Neuronal stem cell (in vitro differentiated cells): Measurements from ENCODE around the gene PPP6R3.
"Not testable (repeated sequence)": the region's sequence is repeated elsewhere in the genome, so short reads cannot be mapped to it uniquely, and the experiment has no call there.

Source experiments
- DNase-seq: peaks from one replicate; pipeline ENCODE4 v3.0.0-alpha.2; 2013; ENCODE audit warnings: low spot score
- H2AFZ ChIP-seq: one replicate; pipeline ENCODE4 v1.6.1; 2013; ENCODE audit warnings: mild to moderate bottlenecking, low read length, inconsistent platforms
- H2AK5ac ChIP-seq: 2 replicates; pipeline ENCODE4 v1.6.1; 2013; ENCODE audit warnings: low read depth, mild to moderate bottlenecking, inconsistent platforms, low read length, moderate library complexity, mixed read lengths
- H2BK120ac ChIP-seq: 2 replicates; pipeline ENCODE4 v1.6.1; 2013; ENCODE audit warnings: low read depth, mild to moderate bottlenecking, inconsistent platforms, low read length, moderate library complexity, mixed read lengths
- H2BK12ac ChIP-seq: one replicate; pipeline ENCODE4 v1.6.1; 2013; ENCODE audit warnings: low read length, inconsistent platforms
- H2BK15ac ChIP-seq: 2 replicates; pipeline ENCODE4 v1.6.1; 2013; ENCODE audit warnings: mild to moderate bottlenecking, low read length, inconsistent platforms, mixed read lengths
- H2BK5ac ChIP-seq: one replicate; pipeline ENCODE4 v1.6.1; 2013; ENCODE audit warnings: inconsistent platforms, mild to moderate bottlenecking, low read length, moderate library complexity
- H3K14ac ChIP-seq: one replicate; pipeline ENCODE4 v1.6.1; 2013; ENCODE audit warnings: low read length, inconsistent platforms
- H3K18ac ChIP-seq: 2 replicates; pipeline ENCODE4 v1.6.1; 2013; ENCODE audit warnings: low read length, inconsistent platforms
- H3K23ac ChIP-seq: 2 replicates; pipeline ENCODE4 v1.6.1; 2013; ENCODE audit warnings: low read depth, mild to moderate bottlenecking, mixed read lengths, low read length, inconsistent platforms; ENCODE audit not compliant: poor library complexity
- H3K27ac ChIP-seq: replicated peaks from 3 replicates; pipeline ENCODE4 v1.5.1; 2013; ENCODE audit warnings: low read length, inconsistent platforms
- H3K27me3 ChIP-seq, 3 experiments: 2 replicates each; pipeline ENCODE4 v1.6.1; 2013; ENCODE audit warnings: low read length in 3 of 3, mild to moderate bottlenecking in 2 of 3, inconsistent platforms in 1 of 3, low read depth in 1 of 3, mixed read lengths in 1 of 3, moderate library complexity in 1 of 3; ENCODE audit not compliant: control insufficient read depth in 3 of 3, insufficient read depth in 3 of 3
- H3K36me3 ChIP-seq, 2 donors: replicated peaks in 1 of 2; 2 replicates each; pipeline ENCODE4 v1.6.1; 2013; ENCODE audit warnings: low read length in 2 of 2; ENCODE audit not compliant: control insufficient read depth in 2 of 2, insufficient read depth in 2 of 2
- H3K4ac ChIP-seq: 2 replicates; pipeline ENCODE4 v1.6.1; 2013; ENCODE audit warnings: inconsistent platforms, mild to moderate bottlenecking, low read length, moderate library complexity
- H3K4me1 ChIP-seq, 2 donors: 1 replicate in 1 of 2; 2 replicates in 1 of 2; pipeline ENCODE4 v1.6.1; 2013; ENCODE audit warnings: low read length in 2 of 2, low read depth in 1 of 2; ENCODE audit not compliant: control insufficient read depth in 2 of 2, insufficient read depth in 1 of 2
- H3K4me2 ChIP-seq: one replicate; pipeline ENCODE4 v1.6.1; 2013; ENCODE audit warnings: mild to moderate bottlenecking, low read length, inconsistent platforms; ENCODE audit not compliant: insufficient read depth, poor library complexity, severe bottlenecking
- H3K4me3 ChIP-seq, 2 donors: 2 replicates each; pipeline ENCODE4 v1.5.1; 2013; ENCODE audit warnings: low read length in 2 of 2, mild to moderate bottlenecking in 2 of 2, inconsistent platforms in 1 of 2, moderate library complexity in 1 of 2
- H3K79me1 ChIP-seq: one replicate; pipeline ENCODE4 v1.6.1; 2013; ENCODE audit warnings: low read depth, mild to moderate bottlenecking, inconsistent platforms, low read length, moderate library complexity
- H3K9ac ChIP-seq: one replicate; pipeline ENCODE4 v1.6.1; 2013; ENCODE audit warnings: mild to moderate bottlenecking, low read depth, low read length, inconsistent platforms; ENCODE audit not compliant: poor library complexity
- H3K9me3 ChIP-seq, 2 donors: replicated peaks in 1 of 2; 2 replicates each; pipeline versions ENCODE3 to v1.6.1; 2013; ENCODE audit warnings: low read length in 2 of 2, mild to moderate bottlenecking in 2 of 2, inconsistent platforms in 1 of 2, low read depth in 1 of 2, mixed read lengths in 1 of 2, moderate library complexity in 1 of 2; ENCODE audit not compliant: control insufficient read depth in 2 of 2, insufficient read depth in 1 of 2
- H4K8ac ChIP-seq: one replicate; pipeline ENCODE4 v1.6.1; 2013; ENCODE audit warnings: low read depth, mild to moderate bottlenecking, inconsistent platforms, low read length, moderate library complexity
- H4K91ac ChIP-seq: one replicate; pipeline ENCODE4 v1.6.1; 2013; ENCODE audit warnings: low read length, low read depth, mild to moderate bottlenecking, inconsistent platforms; ENCODE audit not compliant: poor library complexity
- WGBS, 2 donors: extraction: QIAGEN DNeasy Blood & Tissue Kit; methylation state at CpG; one replicate each; pipeline ENCODE4 v1.1.7; 2013; ENCODE audit warnings: missing lambda C conversion rate in 2 of 2, mixed read lengths in 1 of 2; ENCODE audit not compliant: insufficient read length in 2 of 2, insufficient replicate concordance in 1 of 2; ENCODE audit errors: extremely low coverage in 2 of 2; 5-methylcytosine and 5-hydroxymethylcytosine counted together

The PPP6R3 gene

GRCh38 chr11:68447015-68447801 is 13.3 kb upstream of the PPP6R3 start:
- no peak overlapping the region for H3K27ac ChIP-seq
- H3K4ac ChIP-seq: no peak overlapping the region
- no peak overlapping the region for H3K4me3 ChIP-seq
- peaks cover 14 to 32% of the 10 kb centered on the region in 2 donors for H3K36me3 ChIP-seq
- peak overlapping the region; percentile 30 for H2BK12ac ChIP-seq
- H3K9me3 ChIP-seq: peaks cover 0 to 2% of the 10 kb centered on the region in 2 donors
- no peak overlapping the region for H2AFZ ChIP-seq
- H3K18ac ChIP-seq: no peak overlapping the region
- no peak overlapping the region for H2BK5ac ChIP-seq
- no peak overlapping the region for H2BK120ac ChIP-seq
- peak overlapping the region; percentile 14 for H3K23ac ChIP-seq
- peak overlapping the region; percentile 13 for H2AK5ac ChIP-seq
- peak overlapping the region; percentile 53 for H3K9ac ChIP-seq
- H2BK15ac ChIP-seq: no peak overlapping the region
- H4K91ac ChIP-seq: no peak overlapping the region
- peak; percentile 64 for DNase-seq
- H3K27me3 ChIP-seq: no peaks in the 10 kb centered on the region
- H3K14ac ChIP-seq: no peak overlapping the region
- H3K4me2 ChIP-seq: no peak overlapping the region
- WGBS, 2 donors: no CpG with 5 or more reads among the region's 25 CpGs
- no peak overlapping the region for H4K8ac ChIP-seq
- H3K4me1 ChIP-seq: peaks cover 0 to 3% of the 10 kb centered on the region in 2 donors
- peaks cover 3% of the 10 kb centered on the region for H3K79me1 ChIP-seq

GRCh38 chr11:68447914-68448313 is 12.6 kb upstream of the PPP6R3 start:
- H2BK12ac ChIP-seq, H3K4ac ChIP-seq, H3K4me2 ChIP-seq, H3K9ac ChIP-seq, H3K18ac ChIP-seq, H3K14ac ChIP-seq, H2BK15ac ChIP-seq, H2AK5ac ChIP-seq, H4K8ac ChIP-seq, H3K23ac ChIP-seq, DNase-seq, H3K27ac ChIP-seq, H2AFZ ChIP-seq, H2BK120ac ChIP-seq, H4K91ac ChIP-seq, H3K9me3 ChIP-seq, H2BK5ac ChIP-seq, H3K79me1 ChIP-seq, H3K4me1 ChIP-seq, H3K27me3 ChIP-seq, H3K4me3 ChIP-seq: not testable (repeated sequence)
- peaks cover 14 to 25% of the 10 kb centered on the region in 2 donors for H3K36me3 ChIP-seq
- WGBS, 2 donors: no CpG with 5 or more reads among the region's 6 CpGs

- H2AFZ ChIP-seq: no peak overlapping the region
- no peak overlapping the region for H3K14ac ChIP-seq
- no peak overlapping the region for H3K18ac ChIP-seq
- H3K23ac ChIP-seq: no peak overlapping the region
- no peak overlapping the region for H2BK15ac ChIP-seq
- peak overlapping the region; percentile 24 for H3K9ac ChIP-seq
- no peak overlapping the region for H2BK5ac ChIP-seq
- H3K4me2 ChIP-seq: no peak overlapping the region
- H3K27me3 ChIP-seq: no peaks in the 10 kb centered on the region
- no peaks in the 10 kb centered on the region for H3K4me1 ChIP-seq
- peaks cover 14 to 23% of the 10 kb centered on the region in 2 donors for H3K36me3 ChIP-seq
- no CpG with 5 or more reads among the region's 25 CpGs for WGBS, 2 donors
- peaks cover 0 to 2% of the 10 kb centered on the region in 2 donors for H3K9me3 ChIP-seq
- peaks cover 3% of the 10 kb centered on the region for H3K79me1 ChIP-seq
- no peak overlapping the region for H2AK5ac ChIP-seq
- H3K27ac ChIP-seq: no peak overlapping the region
- H2BK120ac ChIP-seq: no peak overlapping the region
- H3K4ac ChIP-seq: no peak overlapping the region
- no peak overlapping the region for H2BK12ac ChIP-seq
- H4K91ac ChIP-seq: no peak overlapping the region
- H4K8ac ChIP-seq: no peak overlapping the region
- no peak for DNase-seq
- no peak overlapping the region for H3K4me3 ChIP-seq
Measured at GRCh38 chr11:68448604-68449011, 11.9 kb upstream of the PPP6R3 start.

- peaks cover 3% of the 10 kb centered on the region for H3K79me1 ChIP-seq
- H2AK5ac ChIP-seq: no peak overlapping the region
- H2BK5ac ChIP-seq: no peak overlapping the region
- no peak overlapping the region for H4K8ac ChIP-seq
- H3K23ac ChIP-seq: no peak overlapping the region
- DNase-seq: no peak
- H3K27me3 ChIP-seq: no peaks in the 10 kb centered on the region
- peak overlapping the region in 1 of 2 donors; percentile 64 for H3K4me3 ChIP-seq
- H2AFZ ChIP-seq: no peak overlapping the region
- no CpG with 5 or more reads among the region's 11 CpGs for WGBS, 2 donors
- H2BK15ac ChIP-seq: no peak overlapping the region
- no peak overlapping the region for H3K4ac ChIP-seq
- peaks cover 0 to 2% of the 10 kb centered on the region in 2 donors for H3K9me3 ChIP-seq
- no peak overlapping the region for H3K18ac ChIP-seq
- no peak overlapping the region for H3K4me2 ChIP-seq
- peaks cover 0 to 3% of the 10 kb centered on the region in 2 donors for H3K4me1 ChIP-seq
- H2BK12ac ChIP-seq: no peak overlapping the region
- H3K9ac ChIP-seq: no peak overlapping the region
- H3K36me3 ChIP-seq: peaks cover 14 to 20% of the 10 kb centered on the region in 2 donors
- no peak overlapping the region for H2BK120ac ChIP-seq
- no peak overlapping the region for H4K91ac ChIP-seq
- H3K14ac ChIP-seq: peak overlapping the region; percentile 75
- no peak overlapping the region for H3K27ac ChIP-seq
Measured at GRCh38 chr11:68449951-68450350, 10.6 kb upstream of the PPP6R3 start.
